Hematopoietic multipotent progenitor cell treated with erythropoietin and hydrocortisone succinate and interleukin-3 and kit ligand, for 8 days (in vitro differentiated cells): ENCODE data around the gene SFT2D3.

ENCODE experiments used
- DNase-seq: peaks from one replicate; pipeline ENCODE4 v3.0.0-alpha.2; 2015

SFT2D3 gene, protein sequence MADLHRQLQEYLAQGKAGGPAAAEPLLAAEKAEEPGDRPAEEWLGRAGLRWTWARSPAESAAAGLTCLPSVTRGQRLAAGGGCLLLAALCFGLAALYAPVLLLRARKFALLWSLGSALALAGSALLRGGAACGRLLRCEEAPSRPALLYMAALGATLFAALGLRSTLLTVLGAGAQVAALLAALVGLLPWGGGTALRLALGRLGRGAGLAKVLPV

DNA sequence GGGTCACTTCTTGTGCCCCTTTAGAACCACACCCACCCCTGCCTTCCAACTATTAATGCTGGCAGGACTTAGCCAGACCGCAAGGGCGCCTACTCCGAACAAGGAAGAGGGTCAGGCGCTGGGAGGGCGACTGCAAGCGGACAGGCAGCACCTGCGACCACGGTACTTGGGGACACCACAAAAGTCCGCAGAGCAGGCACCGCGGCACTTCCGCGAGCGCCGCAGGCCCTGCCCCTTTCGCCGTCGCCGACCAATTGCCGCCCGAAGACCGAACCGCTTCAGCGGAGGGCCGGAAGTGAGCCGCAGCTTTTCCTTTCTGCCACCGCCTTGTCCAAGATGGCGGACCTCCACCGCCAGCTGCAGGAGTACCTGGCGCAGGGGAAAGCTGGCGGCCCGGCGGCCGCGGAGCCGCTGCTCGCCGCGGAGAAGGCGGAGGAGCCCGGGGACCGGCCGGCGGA is at the start of gene SFT2D3:
SFT2D3 (plus strand) TSS at position 305 of the 458 bp plus-strand sequence; CDS start at position 337, 32 bp downstream.
- peak; percentile 91 for DNase-seq

DNA sequence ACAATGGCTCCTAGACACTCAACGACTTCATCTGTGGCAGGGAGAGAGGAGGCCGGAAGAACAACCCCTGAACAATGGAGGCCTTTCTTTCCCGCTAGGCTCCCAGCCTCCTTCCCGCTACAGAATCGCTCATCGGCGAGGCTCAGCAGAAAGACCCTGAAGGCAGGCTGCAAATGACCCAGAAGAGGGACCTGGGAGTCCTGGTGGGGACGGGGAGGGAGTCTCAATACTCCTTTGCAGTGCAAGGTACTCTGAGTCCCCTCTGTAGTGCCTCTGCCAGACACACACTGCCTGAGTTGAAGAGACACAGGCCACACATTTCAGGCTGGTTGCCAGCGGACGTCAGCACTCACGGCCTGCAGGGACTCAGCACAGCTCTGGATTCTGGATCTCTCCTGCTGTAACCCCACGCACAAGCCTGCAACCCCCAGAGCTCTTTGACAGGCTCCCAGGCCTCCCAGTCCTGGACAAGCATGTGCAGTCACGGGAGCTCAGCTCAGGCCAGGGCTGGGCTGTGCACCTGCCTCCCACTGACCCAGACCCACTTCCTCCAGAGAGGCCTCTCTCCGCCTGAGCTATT is 49.2 kb upstream of the SFT2D3 start:
- DNase-seq: no peak

- no peak for DNase-seq
These were observed 48.4 kb upstream of the SFT2D3 start for GRCh38 chr2:127652786-127653357.

- DNase-seq: no peak
These were observed 47.7 kb upstream of the SFT2D3 start for GRCh38 chr2:127653421-127654083.

DNA sequence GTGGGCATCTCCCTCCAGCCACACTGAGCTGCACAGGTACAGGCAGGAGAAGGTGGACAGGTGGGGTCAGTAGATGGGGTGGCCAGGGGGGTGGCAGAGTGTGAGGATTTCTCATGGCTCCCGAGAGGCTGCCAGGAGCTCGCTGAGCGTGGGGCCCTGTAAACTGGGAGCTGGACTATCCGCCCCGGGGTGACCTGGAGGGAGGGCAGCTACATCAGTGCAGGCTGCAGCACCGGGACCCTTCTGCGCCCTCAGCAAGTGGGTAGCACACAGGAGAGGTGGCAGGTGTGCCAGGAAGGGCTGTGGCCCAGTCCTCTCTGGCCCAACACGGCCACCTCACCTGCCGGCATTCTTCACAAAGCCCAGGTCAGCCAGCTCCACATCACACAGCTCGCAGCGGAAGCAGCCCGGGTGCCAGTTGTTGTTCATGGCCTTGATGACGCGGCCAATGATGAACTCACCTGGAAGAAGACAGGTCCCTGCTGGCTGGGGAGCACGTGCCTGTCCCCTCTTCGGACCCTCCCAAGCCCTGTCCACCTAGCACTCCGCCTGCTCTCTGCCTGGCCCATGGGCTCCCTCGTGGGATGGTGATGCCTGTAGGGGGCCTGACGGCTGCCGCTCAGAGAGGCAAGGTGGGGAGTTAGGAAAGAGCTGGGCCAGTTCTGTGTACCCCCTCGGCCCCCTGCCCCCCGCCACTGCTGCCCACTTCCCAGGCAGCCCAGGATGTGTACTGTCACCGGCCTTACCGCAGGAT is 47.0 kb upstream of the SFT2D3 start:
- no peak for DNase-seq

- DNase-seq: no peak
These were observed 46.5 kb upstream of the SFT2D3 start for GRCh38 chr2:127654838-127655175.

DNA sequence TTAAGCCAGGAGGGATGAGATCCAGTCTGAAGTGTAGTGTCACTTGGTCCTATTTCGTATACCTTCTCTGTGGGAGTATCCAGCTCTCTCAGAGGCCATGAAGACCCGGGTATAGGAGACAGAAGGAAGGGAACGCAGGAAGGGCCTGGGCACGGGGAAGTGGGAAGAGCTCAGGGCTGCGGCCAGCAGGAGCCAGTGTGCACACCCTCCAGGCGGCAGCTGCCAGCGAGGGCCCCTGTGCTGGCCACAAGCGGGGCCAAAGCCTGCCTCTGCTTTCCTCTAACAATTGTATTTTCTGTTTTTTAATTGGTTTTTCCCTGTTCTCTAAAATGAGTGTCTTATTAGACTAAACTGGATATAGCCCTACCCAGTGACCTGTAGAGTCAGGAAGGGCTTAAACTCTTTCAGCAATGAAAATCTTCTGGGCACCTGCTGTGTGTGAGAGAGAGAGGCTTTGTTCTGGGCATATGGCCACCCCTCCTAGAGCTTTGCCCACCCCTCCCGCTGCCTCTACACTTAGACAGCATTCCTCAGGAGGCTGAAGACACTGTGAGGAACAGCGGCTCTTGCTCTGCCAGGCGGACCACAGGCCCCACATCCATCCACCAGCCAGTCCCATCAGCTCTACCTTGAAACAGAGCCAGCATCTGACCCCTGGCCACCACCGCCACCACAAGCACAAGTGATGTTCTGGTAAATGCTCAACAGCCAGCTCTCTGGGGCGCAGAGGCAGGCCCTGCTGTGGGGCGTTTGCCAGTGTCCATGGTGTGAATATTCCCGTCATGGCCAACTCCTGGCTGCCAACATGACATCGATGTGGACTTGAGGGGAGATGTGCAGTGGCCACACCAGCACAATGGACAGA is 45.9 kb upstream of the SFT2D3 start:
- no peak for DNase-seq

DNA sequence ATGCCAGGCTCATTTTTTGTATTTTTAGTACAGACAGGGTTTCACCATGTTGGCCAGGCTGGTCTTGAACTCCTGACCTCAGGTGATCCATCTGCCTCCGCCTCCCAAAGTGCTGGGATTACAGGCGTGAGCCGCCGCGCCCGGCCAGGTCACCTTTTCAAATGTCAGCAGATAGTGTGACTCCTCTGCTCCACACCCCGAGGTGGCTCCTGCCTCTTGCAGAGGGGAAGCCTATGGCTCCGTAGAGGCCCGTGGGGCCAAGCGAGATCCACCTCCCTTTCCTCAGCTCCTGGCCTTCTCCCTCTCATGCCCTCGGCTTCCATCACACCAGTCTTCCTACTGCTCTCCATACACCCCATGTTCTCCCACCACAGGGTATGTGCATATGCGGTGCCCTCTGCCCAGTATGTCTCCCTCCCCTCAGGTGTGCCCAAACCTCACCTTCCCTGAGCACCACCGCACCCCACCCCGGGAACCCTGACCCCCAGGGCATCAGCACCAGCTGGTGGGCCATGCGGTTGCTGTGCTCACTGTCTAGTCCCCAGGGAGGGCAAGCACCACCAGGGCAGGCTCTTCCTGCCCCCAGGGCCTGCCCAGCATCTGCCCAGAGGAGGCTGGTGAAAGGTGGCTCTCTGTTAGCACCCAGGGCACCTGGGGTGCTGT is 44.6 kb upstream of the SFT2D3 start:
- DNase-seq: no peak

DNA sequence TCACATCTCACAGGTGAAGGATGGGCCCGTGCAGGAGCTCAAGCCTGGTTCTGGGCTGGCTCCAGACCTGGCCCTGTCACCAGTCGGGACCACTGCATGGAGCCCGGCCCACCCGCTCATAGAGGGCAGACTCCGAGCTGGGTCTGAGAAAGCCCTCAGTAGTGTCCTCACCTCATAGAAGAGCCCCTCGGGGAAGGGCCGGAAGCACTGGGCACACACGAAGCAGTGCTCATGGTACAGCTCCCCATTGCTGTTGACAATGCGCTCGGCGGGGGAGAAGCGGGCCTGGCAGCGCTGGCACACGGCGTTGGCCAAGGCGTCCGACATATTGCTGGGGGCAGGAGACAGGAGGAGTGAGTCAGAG is 44.1 kb upstream of the SFT2D3 start:
- no peak for DNase-seq

DNA sequence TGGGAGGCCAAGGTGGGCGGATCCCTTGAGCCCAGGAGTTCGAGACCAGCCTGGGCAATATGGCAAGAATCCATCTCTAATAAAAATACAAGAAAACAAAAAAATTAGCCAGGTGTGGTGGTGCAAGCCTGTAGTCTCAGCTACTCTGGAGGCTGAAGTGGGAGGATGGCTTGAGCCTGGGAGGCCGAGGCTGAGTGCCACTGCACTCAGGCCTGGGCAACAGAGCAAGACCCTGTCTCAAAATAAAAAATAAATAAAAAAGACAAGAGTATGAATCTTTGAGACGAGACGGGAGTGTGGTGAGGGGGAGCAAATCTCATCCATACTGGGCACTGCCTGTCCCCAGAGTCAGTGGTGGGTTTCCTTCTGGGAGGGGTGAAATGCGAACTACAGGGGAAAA is 43.2 kb upstream of the SFT2D3 start:
- no peak for DNase-seq

DNA sequence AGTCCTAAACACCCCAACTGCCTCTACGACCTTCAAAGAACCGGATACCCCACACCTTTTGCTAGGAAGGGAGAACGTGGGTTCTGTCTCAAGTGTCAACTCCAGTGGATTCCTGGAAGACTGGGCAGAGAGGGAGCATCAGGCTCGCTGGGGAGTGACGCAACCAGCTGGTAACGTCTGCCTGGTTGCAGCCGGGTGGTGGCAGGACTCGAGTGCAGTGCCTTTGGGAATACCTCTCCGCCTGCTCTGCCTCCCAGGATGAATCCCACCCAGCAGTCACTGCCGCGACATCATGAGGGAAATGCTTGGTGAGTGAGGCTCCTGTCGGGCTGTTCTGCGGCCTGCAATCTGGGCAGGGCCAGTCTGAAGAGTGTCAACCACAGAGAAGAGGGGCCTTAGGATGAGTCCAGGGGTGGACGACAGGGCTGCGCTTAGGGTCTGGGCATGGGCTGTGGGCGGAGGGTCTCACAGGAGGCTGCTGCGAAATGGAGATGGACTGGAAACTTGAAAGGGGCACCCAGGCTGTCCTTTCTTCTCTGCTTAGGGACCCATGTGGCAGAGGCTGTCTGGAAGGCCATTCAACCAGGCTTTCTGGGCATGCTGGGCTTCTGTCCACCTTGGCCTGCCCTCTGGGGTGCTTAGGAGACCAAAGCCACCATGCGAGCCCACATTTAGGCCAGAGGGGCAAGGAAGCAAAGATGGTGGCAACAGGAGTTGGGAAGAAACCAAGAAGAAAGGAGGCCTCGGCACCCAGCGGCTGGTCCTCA is 42.5 kb upstream of the SFT2D3 start:
- DNase-seq: no peak

DNA sequence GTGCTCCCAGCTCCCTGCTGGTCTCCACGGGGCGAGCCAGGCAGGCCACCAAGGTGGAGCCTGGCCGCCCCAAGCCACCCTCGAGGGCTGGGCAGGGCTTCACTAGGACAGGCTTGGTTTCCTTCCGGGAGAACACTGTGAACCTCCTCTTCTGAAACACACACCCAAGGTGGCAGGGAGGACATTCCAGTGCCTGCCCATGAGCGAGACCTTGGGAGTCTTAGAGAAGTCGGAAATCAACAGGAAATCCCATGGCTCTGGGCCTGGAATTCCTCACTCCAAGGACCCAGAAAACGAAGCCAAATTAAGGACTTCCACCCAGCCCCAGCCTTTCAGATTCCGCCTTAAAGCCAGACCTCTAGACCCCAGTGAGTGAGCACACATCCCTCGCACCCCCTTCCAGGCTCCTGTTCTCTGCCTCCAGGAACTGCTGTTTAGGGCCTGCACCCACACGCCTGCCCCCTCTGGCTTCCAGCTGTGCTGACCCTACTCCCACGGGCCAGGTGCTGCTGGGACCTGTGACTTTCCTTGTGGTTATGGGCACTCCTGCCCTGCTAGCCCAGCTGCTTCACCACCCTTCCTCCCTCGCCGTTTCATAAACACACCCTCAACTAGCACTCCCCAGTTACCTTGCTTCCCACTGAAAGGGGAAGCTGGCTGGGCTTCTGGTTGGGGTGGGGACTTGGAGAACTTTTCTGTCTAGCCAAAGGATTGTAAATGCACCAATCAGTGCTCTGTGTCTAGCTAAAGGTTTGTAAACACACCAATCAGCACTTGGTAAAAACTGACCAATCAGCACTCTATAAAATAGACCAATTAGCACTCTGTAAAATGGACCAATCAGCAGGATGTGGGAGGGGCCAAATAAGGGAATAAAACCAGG is 41.6 kb upstream of the SFT2D3 start:
- no peak for DNase-seq

DNA sequence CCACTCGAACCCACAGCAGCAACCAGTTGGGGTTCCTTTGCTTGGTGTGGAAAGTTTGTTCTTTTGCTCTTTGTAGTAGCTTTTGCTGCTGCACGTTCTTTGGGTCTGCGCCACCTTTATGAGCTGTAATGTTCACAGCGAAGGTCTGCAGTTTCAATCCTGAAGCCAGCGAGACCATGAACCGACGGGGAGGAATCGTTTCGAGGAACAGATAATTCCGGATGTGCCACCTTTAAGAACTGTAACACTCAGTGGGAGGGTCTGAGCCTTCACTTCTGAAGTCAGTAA is 41.1 kb upstream of the SFT2D3 start:
- DNase-seq: no peak

GRCh38 chr2:127661072-127661649 is 40.1 kb upstream of the SFT2D3 start:
- DNase-seq: no peak

- DNase-seq: no peak
These were observed 39.3 kb upstream of the SFT2D3 start for GRCh38 chr2:127661949-127662510.

- no peak for DNase-seq
These were observed 38.2 kb upstream of the SFT2D3 start for GRCh38 chr2:127662937-127663565.

DNA sequence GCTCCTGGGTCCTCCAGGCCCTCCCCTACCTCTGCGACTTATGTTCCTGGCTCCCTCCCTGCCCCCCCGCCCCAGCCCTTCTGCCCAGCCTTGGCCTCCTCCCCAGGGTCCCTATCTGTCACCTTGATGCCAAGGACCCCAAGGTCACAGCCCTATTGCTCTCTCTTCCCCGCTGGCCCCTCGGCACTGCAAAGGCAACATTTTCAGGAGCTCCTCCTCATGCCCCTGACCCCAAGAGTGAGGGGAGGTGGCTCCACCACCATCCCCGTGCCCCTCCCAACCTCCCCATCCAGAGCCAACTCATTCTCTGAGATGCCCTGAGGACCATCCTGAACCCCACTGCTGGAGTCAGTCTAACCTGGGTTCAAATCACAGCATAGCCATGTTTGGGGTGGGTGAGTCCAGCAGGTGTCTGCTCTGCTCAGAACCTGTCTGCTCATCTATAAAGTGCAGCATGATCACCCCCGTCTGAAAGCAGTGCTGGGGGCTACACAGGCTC is 37.7 kb upstream of the SFT2D3 start:
- no peak for DNase-seq

DNA sequence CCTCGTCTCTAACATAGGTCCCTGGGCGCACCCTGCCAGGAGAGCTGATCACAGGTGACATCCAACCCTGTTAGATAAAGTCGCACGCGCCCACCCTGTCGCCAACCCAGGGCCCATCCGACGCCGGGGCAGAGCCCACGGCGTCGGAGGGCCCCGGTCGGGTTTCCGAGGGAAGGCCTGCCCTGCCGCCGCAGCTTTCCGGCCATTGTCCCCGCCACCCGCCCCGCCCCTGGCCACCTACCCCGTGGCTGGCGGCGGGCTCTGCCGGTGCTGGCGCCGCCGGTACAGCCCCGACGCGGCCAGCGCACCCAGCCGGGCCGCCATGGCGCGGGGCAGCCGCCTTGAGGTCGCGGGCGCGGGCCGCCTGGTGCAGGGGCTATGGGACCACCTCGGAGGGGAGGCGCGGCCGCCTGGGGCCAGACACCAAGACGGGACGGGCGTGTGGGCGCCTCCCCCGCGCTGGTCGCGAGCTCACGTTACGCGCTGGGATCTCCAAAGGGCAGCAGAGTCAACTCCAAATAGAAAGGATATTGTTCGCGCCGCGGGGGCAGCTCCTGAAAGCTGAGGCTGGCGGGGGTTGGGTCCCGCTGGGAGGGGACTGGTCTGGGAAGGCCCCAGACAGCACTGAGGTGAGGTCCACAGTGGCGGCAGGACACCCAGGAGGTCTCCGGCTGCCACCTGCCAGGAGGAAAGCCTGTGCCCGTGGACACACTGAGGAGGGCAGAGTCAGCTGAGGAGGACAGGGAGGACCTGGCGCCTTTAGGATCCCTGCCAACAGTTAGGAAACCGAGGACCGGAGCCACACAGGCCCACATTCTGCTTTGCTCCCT is 37.0 kb upstream of the SFT2D3 start:
- DNase-seq: no peak
